Right forelimb (tissue), 1 donor: ENCODE data around the gene RITA1.
"Not testable (repeated sequence)": the region's sequence is repeated elsewhere in the genome, so short reads cannot be mapped to it uniquely, and the experiment has no call there.

Experiments
- DNase-seq: peaks from one replicate; pipeline ENCODE4 v3.0.0-alpha.2; 2018

The RITA1 gene

DNA sequence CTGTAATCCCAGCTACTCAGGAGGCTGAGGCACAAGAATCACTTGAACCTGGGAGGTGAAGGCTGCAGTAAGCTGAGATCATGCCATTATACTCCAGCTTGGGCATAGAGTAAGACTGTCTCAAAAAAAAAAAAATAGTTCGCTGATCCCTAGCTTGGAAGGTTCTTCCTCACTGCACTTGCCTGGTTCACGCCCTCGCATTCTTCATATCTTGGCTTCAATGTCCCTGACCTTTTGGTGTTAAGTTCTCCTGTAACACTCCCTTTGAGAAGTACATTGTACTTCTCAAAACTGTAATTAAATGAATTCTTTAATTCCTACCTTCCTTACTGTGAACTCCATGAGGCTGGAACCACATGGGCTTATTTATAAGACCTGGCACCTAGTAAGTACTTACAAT is 19.3 kb downstream of the RITA1 start:
- DNase-seq: no peak

DNA sequence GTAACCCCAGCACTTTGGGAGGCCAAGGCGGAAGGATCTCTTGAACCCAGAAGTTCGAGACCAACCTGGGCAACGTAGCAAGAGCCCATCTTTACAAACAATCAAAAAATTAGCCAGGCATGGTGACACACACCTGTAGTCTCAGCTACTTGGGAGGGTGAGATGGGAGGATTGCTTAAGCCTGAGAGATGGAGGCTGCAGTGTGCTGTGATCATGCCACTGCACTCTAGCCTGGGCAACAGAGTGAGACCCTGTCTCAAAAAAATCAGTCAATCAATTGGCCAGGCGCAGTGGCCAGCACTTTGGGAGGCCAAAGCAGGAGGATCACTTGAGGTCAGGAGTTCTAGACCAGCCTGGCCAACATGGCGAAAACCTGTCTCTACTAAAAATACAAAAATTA is 21.3 kb downstream of the RITA1 start:
- not testable (repeated sequence) for DNase-seq

DNA sequence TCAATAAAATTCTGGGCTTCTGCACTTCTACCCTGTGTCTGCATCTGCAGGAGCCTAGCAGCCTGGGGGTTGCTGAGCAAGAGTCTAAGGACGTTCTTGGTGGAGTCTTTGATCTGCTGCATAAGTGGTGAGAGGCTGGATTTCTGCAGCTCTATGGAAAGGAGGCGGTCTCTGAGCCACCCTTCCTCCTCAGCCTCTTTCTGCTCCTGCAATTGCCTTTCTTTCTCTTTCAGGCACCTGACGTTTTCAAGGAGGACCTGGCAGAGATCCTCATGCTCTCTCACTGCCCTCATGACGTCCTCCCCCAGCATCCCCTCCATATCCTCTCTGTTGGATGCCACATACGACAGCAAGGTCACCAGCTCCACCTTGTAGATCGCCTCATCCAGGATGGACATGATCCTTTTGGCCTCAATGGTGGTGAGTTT is 22.1 kb downstream of the RITA1 start:
- DNase-seq: no peak

DNA sequence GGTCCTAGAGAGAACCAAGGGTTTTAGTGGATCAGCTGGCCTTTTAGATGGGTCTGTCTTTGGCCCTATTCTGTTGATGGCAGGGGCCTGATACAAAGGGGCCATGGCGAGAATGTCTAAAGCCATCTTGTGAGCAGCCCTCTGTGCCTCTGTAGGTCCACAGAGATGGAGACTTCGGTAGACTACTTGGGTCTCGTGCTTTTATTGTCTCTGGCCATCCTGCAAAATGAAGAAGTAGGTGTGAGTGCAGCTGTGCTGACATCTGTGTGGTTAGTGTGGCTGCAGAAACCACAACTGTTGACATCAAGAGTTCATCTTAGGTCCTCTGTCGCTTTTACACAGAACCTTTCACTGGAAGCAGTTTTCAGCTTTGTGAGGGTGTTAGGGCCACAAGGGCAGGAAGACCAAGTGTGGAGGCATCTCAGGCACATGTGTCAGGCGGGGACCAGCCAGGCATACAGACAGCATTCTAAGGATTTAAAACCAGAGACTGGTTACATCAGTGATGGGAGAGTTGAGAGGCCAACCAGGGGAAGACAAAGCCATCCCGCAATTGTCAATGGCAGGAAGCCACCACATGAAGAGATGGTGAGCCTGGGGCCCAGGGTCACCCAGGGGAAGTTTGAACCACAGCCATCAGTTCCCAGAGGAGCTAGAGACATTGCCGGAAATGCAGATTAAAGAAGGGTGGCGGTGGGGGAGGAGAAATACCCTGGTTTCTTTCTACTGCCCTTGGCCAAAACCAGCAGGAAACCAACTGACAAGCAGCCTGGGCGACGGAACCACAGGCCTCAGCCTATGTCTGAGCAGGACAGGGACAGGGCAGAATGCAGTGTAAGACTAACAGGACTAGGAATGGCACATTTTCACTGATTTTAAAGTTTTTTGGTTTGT is 22.8 kb downstream of the RITA1 start:
- DNase-seq: peak; percentile 58

DNA sequence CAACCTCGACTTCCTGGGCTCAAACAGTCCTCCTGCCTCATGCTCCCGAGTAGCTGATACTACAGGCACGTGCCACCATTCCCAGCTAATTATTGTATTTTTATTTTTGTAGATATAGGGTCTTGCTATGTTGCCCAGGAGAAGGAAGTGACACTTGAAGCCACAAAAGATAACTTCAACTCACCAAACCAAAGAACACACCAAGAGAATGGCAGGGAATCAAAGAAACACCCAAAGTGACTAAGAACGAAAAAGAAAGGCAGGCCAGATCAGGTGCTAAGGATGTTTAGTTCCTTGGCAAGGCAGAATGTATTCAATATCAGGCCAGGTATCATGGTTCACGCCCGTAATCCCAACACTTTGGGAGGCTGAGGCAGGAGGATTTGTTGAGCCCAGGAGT is 25.6 kb downstream of the RITA1 start:
- DNase-seq: no peak

DNA sequence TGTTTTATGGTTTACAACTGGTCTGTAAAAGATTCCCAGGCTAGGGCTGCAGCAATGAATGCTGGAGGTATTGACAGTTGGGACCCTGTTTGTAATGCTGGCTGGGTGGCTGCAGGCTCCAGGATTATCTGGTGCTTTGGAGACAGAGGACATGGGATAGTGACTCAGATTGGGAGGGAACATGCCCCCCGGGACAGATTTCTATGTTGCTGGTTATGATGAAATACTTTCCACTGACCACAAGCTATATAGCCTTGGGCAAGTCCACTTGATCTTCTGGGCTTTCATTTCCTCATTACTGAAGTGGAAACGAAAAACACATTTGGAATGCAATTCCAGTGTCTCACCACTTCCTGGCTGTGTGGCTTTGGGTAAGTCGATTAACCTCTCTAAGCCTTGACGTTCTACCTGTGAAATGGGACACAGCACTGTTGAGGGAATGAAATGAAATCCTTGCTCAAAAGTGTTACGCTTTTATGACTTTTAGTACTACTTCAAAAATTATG is 29.4 kb downstream of the RITA1 start:
- DNase-seq: no peak

DNA sequence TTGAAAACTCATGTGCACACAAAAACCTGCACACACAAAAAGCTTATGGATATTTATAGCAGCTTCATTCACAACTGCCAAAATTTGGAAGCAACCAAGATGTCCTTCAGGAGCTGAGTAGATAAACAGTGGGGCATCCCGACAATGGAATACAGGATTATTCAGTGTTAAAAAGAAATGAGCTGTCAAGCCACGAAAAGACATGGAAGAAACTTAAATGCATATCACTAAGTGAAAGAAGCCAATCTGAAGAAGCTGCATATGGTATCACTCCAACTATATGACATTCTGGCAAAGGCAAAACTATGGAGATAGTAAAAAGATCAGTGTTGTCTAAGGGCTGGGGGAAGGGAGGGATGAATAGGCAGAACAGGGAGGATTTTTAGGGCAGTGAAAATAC is 30.5 kb downstream of the RITA1 start:
- DNase-seq: no peak

DNA sequence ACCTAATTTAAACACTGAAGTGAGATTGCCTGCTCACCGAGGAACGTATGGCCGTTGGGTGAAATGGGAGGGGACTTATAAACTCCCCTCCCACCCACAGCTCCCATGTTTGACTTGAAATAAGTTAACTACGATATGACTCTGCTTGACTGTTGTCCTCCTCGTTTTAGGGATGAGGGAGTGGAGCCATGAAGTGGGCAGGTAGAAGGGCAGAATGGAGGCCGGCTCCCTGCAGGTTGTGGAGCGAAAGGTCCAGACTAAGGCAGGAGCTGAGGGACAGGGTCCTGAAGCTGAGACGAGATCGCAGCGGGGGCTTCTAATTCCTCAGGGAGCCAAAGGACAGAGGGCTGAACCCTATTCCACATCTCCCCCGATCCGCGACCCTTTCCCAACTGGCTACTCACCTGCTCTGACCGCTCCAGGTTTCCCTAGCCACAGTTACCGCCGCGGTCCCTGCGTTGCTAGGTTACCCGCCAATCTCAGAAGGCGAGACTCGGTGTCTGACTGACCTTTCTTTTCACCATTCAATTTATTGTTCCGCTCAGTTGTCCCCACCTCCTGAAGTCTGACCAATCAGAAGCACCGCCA is 35.2 kb downstream of the RITA1 start:
- DNase-seq: no peak

DNA sequence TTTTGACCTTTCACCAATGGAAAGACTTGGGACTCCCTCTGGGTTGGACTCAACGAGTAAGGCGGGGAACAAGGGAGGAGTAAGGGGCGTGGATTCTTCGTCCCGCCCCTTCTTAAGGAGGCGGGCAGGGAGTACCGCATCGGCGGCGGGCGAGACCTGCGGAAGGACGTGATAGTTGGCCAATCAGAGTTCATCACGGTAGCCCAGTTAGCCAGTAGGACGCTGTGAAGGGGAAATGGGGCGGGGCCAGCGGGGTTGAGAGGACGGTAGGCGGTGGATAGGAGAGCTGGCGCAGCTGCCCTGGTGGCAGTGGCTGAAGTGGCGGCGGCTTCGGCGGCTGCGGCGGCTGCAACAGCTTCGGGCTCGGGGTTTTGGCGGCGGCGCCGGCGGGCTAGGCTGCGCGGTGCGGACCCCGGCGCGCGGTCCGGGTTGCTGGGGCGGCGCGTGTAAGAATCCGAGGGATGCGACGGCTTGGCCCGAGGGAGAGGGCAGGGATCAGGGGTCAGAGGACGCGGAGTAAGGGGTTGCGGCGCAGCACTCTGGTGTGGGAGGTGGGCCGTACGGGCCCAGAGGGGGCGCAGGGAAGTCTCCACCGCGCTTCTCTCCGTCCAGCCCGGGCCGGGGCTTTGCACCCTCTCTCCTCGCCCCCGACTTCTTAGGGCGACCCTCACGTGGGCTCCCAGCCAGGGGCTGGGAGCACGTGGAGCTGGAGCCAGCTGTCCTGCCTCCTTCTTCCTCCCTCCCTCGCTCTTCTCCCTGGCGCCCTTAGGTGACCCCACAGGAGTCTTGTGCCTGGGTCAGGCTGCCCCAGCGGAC is 35.9 kb downstream of the RITA1 start, which contains the start of gene TPCN1:
Gene TPCN1 (plus strand): TSS at position 284 of the 816 bp plus-strand sequence. CDS start 5,389 bp downstream, outside the sequence.
- DNase-seq: peak; percentile 98

DNA sequence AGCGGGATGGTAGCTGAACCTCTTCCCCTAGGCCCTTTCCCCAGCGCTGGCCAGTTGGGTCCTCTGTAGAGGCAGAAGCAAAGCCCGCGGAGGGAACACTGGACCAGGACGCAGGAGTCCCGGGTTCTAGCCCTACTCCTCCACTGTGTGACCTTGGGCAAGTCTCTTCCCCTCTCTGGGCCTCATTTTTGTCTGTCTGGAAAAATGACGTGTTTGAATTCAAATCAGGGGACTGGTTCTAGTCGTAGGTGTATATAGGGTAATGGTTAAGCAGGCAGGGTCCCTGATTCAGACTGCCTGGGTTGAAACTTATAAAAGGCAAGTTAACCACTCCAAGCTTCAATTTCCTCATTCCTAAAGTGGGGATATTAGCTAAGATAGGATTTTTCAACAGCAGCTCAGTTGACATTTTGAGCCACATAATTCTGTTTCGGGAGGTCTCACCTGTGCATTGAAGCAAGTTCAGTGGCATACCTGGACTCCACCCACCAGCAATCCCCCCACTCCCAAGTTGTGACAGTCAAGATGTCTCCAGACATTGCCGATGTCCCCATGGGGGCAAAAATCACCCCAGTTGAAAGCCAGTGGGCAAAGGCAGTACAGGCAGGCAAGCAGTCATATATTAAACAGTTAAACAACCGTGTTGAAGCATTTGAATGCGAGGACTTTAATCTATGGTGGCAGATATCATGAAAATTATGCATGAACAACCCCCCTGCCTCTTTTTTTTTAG is 36.6 kb downstream of the RITA1 start:
- DNase-seq: no peak

DNA sequence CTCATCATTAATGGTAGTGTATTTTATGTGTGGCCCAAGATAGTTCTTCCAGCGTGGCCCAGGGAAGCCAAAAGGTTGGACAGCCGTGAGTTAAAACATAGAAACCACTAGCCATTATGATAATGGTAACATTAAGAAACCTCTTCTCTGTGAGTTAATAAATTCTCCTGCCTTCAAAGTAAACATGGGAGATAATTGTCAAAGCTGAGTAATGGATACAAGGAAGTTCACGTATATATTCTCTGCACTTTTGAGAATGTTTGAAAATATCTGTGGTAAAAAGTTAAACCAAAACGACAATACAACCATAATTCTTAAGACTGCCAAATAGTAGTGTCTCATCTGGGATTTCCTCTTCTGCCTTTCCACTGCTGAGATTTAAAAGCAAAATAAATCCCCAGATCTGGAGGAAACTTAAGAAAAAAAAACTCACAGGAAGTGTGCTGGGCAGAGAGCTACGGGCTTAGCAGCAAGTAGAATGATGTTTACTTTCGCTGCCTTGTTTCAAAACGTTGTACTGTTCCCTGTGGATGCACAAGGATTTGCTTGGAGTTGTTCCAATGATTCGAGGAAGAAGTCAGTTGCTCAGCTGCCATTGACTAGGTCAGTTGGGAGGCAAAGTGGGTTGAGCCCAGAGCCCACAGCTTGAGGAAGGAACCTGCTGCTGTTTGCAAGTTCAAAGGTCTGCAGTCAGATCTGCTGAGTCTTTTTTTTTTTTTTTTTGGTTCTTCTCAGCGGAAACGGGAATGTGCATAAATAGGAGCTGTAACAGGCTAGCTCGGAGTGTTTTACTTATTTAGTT is 37.4 kb downstream of the RITA1 start:
- no peak for DNase-seq

DNA sequence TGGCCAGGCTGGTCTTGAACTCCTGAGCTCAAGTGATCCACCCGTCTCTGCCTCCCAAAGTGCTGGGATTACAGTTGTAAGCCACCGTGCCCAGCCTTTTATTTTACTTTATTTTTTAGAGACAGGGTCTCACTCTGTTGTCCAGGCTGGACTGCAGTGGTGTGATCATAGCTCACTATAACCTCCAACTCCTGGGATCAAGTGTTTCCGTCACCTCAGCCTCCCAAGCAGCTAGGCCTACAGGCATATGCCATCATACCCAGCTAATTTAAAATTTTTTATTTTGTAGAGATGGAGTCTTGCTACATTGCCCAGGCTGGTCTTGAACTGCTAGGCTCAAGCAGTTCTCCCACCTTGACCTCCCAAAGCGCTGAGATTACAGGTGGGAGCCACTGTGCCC is 39.4 kb downstream of the RITA1 start:
- no peak for DNase-seq

DNA sequence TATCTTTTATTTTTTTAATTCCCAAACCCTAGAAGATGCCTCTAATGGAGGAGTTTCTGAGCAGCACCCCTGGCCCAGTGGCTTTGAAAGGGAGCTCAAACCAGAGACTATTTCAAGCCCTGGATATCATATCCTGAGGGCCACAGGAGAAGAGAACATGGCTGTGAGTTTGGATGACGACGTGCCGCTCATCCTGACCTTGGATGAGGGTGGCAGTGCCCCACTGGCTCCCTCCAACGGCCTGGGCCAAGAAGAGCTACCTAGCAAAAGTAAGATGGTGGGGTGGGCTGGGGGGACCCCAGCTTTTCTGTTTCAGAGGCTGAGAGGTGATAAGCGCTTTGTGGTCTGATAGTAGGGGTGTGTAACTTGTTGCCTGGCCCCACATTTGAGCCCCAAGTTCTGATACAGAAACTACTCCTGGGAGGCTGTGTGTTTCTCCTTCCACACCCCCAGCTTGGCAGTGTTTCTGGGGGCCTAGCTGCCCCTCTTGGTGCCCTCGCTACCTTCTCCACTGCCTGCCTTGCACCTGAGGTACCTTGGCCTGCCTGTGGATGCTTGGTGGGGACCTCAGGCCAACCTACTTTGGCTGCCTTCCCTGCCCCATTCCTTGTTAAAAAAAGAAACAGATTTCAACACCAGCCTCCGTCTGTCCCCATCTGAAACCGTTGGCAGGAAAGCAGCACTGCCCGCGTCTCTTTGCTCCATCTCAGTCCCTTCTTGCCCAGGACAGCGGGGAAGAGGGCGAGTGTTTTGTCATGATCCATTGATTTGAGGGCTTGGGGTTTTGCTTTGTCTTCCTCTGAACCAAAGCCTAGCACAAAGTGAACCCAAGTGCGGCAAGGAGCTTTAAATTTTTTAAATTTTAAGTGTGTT is 41.4 kb downstream of the RITA1 start:
- DNase-seq: no peak

DNA sequence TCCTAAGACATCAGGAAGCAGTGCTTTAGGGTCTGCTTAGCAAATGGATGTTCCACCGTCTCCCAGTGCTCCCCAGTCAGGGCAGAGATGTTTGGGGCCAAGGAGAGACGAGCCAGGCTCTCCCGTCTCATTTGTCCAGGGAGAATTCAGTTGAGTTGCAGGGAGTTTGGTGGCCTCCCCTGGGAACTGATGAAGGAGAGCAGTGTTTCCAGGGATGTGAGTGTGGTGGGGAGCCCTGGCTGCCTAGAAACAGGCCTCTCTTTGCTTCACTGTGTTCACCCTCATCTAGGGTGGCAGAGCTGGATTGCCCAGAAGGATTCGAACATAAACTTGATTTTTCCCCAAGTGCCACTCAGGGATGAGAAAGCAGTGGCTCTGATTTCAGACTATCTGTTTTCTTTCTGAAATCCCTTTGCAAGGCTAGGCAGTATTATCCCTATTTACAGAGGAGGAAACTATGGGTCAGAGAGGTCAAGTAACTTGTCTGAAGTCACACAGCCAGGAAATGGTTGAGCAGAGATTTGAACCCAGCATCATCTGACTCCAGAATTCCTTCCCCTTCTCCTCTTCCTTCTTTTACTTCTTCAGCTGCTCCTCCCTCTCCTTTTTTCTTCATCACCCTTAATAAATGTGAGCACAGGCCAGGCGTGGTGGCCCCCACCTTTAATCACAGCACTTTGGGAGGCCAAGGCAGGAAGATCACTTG is 42.3 kb downstream of the RITA1 start:
- DNase-seq: no peak

DNA sequence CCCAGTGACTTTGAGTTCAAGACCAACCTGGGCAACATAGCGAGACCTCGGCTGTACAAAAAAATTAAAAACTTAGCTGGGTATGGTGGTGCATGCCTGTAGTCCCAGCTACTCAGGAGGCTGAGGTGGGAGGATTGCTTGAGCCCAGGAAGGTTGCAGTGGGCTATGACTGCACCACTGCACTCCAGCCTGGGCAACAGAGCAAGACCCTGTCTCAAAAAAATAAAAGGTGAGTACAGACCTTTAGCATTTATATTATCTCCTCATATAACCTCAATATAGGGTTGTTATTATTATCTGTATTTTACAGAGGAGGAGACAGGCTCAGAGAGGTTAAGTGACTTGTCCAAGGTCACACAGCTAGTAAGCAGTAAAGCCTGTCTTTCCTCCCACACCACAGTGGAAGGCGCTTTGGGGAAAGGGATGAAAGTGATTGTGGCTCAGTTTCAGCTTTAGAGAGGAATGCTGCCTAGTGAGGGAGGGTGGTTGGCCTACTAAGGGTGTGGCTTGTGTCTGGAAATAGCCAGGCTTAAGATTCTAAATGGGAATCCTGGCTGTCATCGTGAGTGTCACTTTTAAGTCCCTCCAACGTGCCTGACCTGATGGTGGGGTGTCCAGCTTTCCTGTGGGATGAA is 43.0 kb downstream of the RITA1 start:
- no peak for DNase-seq

DNA sequence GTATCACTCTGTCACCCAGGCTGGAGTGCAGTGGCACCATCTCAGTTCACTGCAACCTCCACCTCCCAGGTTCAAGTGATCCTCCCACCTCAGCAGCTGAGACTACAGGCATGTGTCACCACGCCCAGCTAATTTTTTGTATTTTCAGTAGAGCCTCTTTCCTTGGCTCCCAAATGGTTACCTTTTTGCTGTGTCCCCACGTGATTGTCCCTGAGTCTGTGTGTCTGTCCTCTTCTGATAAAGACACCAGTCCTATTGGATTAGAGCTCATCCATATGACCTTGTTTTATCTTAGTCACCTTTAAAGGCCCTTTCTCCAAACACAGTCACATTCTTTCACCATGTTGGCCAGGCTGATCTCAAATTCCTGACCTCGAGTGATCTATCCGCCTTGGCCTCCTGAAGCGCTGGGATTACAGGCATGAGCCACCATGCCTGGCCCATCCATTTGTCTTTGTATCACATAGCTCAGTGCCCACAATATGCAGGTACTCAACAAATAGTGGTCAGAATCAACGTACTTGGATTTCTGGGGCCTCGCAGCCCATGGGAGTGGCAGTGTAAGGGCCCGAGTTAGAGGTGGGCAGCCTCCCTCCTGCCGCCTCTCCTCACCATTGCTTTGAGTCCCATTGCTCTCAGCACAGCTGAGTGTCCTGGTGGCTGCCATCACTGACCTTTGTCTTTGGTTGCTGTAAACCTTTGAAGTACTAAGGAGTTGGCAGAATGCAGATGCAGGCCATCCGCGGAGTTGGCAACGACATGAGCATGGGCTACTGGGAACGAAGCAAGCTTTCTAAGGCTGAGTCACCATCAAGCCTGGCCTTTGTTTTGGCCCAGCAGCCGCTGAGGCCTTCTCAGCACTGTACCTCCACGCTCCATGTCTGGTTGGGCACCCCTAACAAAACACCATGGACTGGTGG is 45.1 kb downstream of the RITA1 start:
- peak; percentile 15 for DNase-seq

DNA sequence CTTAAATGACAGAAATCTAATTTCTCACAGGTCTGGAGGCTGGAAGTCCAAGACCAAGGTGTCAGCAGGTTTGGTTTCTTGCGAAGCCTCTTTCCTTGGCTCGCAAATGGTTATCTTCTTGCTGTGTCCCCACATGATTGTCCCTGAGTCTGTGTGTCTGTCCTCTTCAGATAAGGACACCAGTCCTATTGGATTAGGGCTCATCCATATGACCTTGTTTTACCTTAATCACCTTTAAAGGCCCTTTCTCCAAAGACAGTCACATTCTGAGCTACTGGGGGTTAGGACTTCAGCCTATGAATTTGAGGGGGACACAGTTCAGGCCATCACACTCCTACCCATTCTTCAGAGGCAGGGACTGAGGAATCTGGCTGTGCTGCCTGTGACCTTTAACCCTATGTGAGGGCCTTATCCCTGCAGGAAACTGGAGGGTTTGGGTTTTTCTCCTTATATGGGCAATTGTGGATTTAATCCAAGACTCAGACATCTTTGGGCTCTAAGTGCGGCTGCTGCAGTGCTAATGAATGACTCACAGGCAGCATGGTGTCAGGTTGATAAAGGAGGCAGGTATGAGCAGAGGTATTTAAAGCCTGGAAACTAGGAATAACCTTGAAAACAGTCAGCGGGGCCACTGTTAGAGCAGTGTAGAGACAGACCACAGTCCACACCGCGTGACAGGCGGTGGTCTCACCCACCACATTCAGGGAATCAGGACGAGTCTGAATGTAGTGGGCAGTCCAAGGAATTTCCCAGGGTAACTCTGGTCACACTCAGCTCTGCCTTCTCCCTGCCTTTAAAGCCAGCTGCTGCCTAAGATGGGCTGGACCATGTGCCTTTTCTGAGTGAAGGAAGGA is 45.9 kb downstream of the RITA1 start:
- DNase-seq: peak; percentile 10
